CD4-positive, CD25-positive, alpha-beta regulatory T cell (primary cell): ENCODE results near the gene DCUN1D3. TPM values are rescaled to one million over a fixed set of nuclear protein-coding genes. Genes with fewer than 3 reads are reported as not detected.

Experiments
- ATAC-seq, 2 donors: fragments of 150-1000 bp; cut with Tn5 transposase; one replicate each; pipeline ENCODE4 v1.10.0; 2021; ENCODE audit warnings: low read depth in 2 of 2, moderate number of reproducible peaks in 2 of 2, moderate library complexity in 1 of 2
- DNase-seq, 3 donors: peaks; one replicate each; pipeline versions ENCODE4 v3.0.0 to v3.0.0-alpha.2; 2012 to 2022; ENCODE audit warnings: mixed read lengths in 1 of 3
- H3K27ac ChIP-seq: one replicate; pipeline ENCODE4 v1.7.0; 2013; ENCODE audit warnings: mild to moderate bottlenecking, low read length; ENCODE audit not compliant: insufficient read depth, poor library complexity, severe bottlenecking
- H3K27me3 ChIP-seq: one replicate; pipeline ENCODE4 v1.7.0; 2013; ENCODE audit warnings: low read length; ENCODE audit not compliant: control insufficient read depth, insufficient read depth
- H3K36me3 ChIP-seq: one replicate; pipeline ENCODE4 v1.7.0; 2013; ENCODE audit warnings: mild to moderate bottlenecking, low read length, moderate library complexity; ENCODE audit not compliant: control insufficient read depth, insufficient read depth
- H3K4me1 ChIP-seq: 2 replicates; pipeline ENCODE4 v1.7.0; 2013; ENCODE audit warnings: mild to moderate bottlenecking, low read length; ENCODE audit not compliant: insufficient read depth, control insufficient read depth, poor library complexity, severe bottlenecking
- H3K4me3 ChIP-seq: one replicate; pipeline ENCODE4 v1.7.0; 2013; ENCODE audit warnings: low read depth, mild to moderate bottlenecking, low read length, moderate library complexity
- H3K9me3 ChIP-seq, 2 experiments: 1 replicate in 1 of 2; 2 replicates in 1 of 2; pipeline ENCODE4 v1.7.0; 2013; ENCODE audit warnings: low read length in 2 of 2, mild to moderate bottlenecking in 1 of 2, moderate library complexity in 1 of 2; ENCODE audit not compliant: control insufficient read depth in 2 of 2
- H3K27ac Mint-ChIP-seq, 3 donors: one replicate each; pipeline ENCODE4 v1.8.0; 2020 to 2022; ENCODE audit warnings: mild to moderate bottlenecking in 3 of 3, mixed read lengths in 3 of 3, moderate library complexity in 2 of 3
- H3K27me3 Mint-ChIP-seq: one replicate; pipeline ENCODE4 v1.8.0; 2022; ENCODE audit warnings: mild to moderate bottlenecking, mixed read lengths
- H3K36me3 Mint-ChIP-seq: one replicate; pipeline ENCODE4 v1.8.0; 2020; ENCODE audit warnings: mixed read lengths
- H3K4me1 Mint-ChIP-seq, 4 donors: one replicate each; pipeline ENCODE4 v1.8.0; 2020 to 2022; ENCODE audit warnings: mixed read lengths in 4 of 4, mild to moderate bottlenecking in 1 of 4
- H3K4me3 Mint-ChIP-seq, 4 donors: one replicate each; pipeline ENCODE4 v1.8.0; 2020 to 2022; ENCODE audit warnings: mild to moderate bottlenecking in 4 of 4, mixed read lengths in 4 of 4, moderate library complexity in 3 of 4
- H3K9me3 Mint-ChIP-seq, 7 donors: one replicate each; pipeline ENCODE4 v1.8.0; 2020 to 2022; ENCODE audit warnings: mixed read lengths in 7 of 7, mild to moderate bottlenecking in 3 of 7, moderate library complexity in 2 of 7
- polyA plus RNA-seq, 4 donors: library from polyadenylated mRNA; unstranded; fragments of 300-500 nt; fragmentation: Illumina TruSeq; gene quantifications; one replicate each; pipeline ENCODE4 v1.2.3, GENCODE V29; 2021
- total RNA-seq: library from RNA; stranded (reverse); gene quantifications from one replicate; pipeline ENCODE4 v1.2.3, GENCODE V29; 2022

The DCUN1D3 gene
- total and polyA plus RNA-seq, 5 donors from 2014 or later = 0.52 to 4.8 (median 1.7) TPM

GRCh38 chr16:20883554-20884239, 16.5 kb downstream of the DCUN1D3 start:
- no peak overlapping the region for H3K27ac ChIP-seq
- Mint-ChIP-seq H3K27me3 (no peaks in the 10 kb centered on the region), H3K27ac (no peak overlapping the region), H3K36me3 (peaks cover 7% of the 10 kb centered on the region), H3K9me3 (no peaks in the 10 kb centered on the region), H3K4me1 (peaks cover 19 to 27% (median 25%) of the 10 kb centered on the region in 4 donors), H3K4me3 (no peak overlapping the region)
- H3K27me3 ChIP-seq = no peaks in the 10 kb centered on the region
- no peak for DNase-seq
- no peak overlapping the region for H3K4me3 ChIP-seq
- H3K36me3 ChIP-seq = no peaks in the 10 kb centered on the region
- ATAC-seq = no peak
- no peaks in the 10 kb centered on the region for H3K9me3 ChIP-seq
- H3K4me1 ChIP-seq = peaks cover 9% of the 10 kb centered on the region

DNA sequence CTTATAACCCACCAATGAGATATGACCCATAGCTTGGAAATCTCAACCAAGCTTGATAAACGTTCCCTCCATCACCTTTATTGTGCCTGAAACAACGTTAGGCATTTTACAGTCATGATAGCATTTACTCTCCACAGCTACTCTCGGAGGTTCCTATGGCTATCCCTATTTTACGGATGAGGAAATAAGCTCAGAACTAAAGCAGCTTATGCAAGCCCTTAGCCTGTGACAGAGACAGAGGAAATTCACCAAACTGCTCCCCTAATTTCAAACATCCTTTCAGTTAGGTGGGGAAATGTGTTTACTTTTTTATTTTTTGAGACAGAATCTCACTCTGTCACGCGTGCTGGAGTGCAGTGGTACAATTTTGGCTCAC, 18.7 kb downstream of the DCUN1D3 start:
- Histone ChIP-seq H3K4me1 (peaks cover 9% of the 10 kb centered on the region), H3K9me3 (no peaks in the 10 kb centered on the region), H3K27me3 (no peaks in the 10 kb centered on the region), H3K4me3 (no peak overlapping the region), H3K36me3 (no peaks in the 10 kb centered on the region), H3K27ac (no peak overlapping the region)
- Mint-ChIP-seq H3K4me3 (no peak overlapping the region), H3K4me1 (peaks cover 15 to 34% (median 31%) of the 10 kb centered on the region in 4 donors), H3K9me3 (no peaks in the 10 kb centered on the region), H3K27ac (peak overlapping the region in 1 of 3 donors; percentile 16), H3K27me3 (peaks cover 4% of the 10 kb centered on the region), H3K36me3 (peaks cover 9% of the 10 kb centered on the region)
- DNase-seq (no peak), ATAC-seq (no peak)

DNA sequence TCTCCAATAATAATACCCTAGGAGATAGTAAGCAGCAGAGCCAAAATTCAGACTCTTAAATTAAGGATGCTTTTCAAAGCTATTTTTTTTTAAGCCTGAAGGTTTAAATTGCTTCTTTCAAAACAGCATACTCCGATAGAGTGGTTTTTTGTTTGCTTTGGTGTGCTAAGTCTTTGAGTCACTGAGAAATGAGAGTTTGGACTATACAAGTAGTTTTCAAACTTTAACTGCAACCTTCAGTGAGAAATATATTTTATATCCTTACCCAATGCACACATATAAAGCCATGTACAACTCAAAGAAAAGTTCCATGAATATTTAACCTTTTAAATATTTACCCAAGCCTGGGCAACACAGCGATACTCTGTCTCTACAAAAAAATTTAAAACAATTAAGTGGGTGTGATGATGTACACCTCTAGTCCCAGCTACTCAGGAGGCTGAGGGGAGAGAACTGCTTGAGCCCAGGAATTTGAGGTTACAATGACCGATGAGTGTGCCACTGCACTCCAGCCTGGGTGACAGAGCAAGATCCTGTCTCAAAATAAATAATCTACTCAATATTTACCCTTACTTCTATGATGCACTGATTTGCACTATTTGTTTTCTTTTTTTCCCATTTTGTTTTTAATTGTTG, 19.2 kb downstream of the DCUN1D3 start:
- Histone ChIP-seq H3K36me3 (no peaks in the 10 kb centered on the region), H3K4me1 (peaks cover 9% of the 10 kb centered on the region), H3K4me3 (no peak overlapping the region), H3K27ac (no peak overlapping the region), H3K9me3 (no peaks in the 10 kb centered on the region), H3K27me3 (no peaks in the 10 kb centered on the region)
- ATAC-seq = no peak
- H3K27ac Mint-ChIP-seq = peak overlapping the region in 1 of 3 donors; percentile 16
- no peak for DNase-seq
- H3K36me3 Mint-ChIP-seq = peaks cover 10% of the 10 kb centered on the region
- H3K27me3 Mint-ChIP-seq = peaks cover 4% of the 10 kb centered on the region
- peaks cover 13 to 36% (median 31%) of the 10 kb centered on the region in 4 donors for H3K4me1 Mint-ChIP-seq
- no peak overlapping the region for H3K4me3 Mint-ChIP-seq
- no peaks in the 10 kb centered on the region for H3K9me3 Mint-ChIP-seq

DNA sequence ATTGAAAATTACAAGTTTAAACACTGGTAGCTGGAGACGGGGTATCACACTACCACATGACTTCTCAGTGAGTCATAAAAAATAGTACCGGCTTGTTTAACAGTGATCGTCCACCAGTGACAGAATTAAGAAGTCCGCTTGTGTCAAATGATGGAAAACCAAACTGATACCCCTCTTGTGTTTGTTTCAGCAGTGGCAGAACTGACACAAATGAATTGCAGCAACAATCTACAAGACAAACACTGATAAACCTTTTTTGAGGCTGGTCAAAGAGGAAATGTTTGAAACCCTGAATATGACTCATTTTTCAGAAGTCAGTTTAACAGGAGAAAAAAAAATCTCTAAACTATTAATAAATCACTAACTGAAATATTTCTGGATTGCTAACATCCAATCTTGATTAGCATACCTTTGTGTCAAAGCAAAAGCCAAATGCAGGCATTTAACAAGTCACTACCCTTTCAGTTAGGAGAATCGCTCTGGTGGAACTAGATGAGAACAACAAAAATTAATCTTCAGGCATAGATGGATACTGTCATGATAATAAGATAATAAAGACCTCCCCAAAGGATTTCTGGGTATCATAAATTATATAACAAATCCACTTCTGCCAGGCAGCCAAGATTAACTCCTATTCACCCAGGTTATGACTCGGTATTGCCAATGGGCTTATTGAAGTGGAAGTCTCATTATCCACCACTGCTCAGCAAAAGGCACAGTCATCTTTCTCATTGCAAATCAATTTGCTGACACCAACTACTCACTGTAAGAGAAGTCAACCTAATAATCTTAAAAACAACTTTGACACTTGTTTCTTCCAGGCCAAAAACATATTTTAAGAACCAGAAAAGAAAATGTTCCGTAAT, 20.8 kb downstream of the DCUN1D3 start:
- peaks cover 21 to 48% (median 38%) of the 10 kb centered on the region in 4 donors for H3K4me1 Mint-ChIP-seq
- Histone ChIP-seq H3K4me1 (peaks cover 19% of the 10 kb centered on the region), H3K9me3 (no peaks in the 10 kb centered on the region), H3K27me3 (no peaks in the 10 kb centered on the region), H3K4me3 (peak overlapping the region; percentile 22), H3K36me3 (no peaks in the 10 kb centered on the region), H3K27ac (no peak overlapping the region)
- H3K9me3 Mint-ChIP-seq = no peaks in the 10 kb centered on the region
- DNase-seq (peak in 1 of 3 donors; percentile 13), ATAC-seq (no peak)
- peaks cover 8% of the 10 kb centered on the region for H3K36me3 Mint-ChIP-seq
- H3K4me3 Mint-ChIP-seq = peak overlapping the region in 1 of 4 donors; percentile 47
- H3K27ac Mint-ChIP-seq = peak overlapping the region in 2 of 3 donors; percentile 16 to 44
- peaks cover 4% of the 10 kb centered on the region for H3K27me3 Mint-ChIP-seq

DNA sequence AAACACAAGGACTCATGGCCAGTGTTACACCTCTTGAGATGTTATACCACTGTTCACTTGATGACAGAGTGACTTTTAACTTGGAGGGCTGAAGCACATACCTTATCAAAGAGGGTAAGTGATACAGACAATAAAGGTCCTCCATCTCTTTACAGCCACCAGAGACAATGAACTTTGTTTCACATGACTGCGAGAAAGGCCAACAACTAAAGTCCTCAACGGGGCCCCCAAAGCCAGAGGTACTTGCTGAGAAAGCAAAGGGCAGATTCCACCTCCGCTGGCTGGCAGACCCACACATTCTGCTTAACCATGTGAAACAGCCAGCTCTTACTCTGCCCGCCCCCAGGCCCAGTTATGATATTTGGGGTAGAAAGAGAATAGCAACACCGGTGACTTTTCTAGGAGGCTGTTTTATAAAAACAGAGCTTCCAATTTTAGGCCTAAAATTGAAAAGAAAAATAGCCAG, 21.4 kb downstream of the DCUN1D3 start:
- peaks cover 3% of the 10 kb centered on the region for H3K36me3 Mint-ChIP-seq
- Histone ChIP-seq H3K36me3 (no peaks in the 10 kb centered on the region), H3K27me3 (no peaks in the 10 kb centered on the region), H3K4me1 (peaks cover 26% of the 10 kb centered on the region), H3K9me3 (no peaks in the 10 kb centered on the region), H3K4me3 (peak overlapping the region; percentile 22), H3K27ac (no peak overlapping the region)
- no peak for ATAC-seq
- H3K4me3 Mint-ChIP-seq = no peak overlapping the region
- H3K9me3 Mint-ChIP-seq = no peaks in the 10 kb centered on the region
- peaks cover 4% of the 10 kb centered on the region for H3K27me3 Mint-ChIP-seq
- H3K4me1 Mint-ChIP-seq = peaks cover 17 to 49% (median 40%) of the 10 kb centered on the region in 4 donors
- H3K27ac Mint-ChIP-seq = peak overlapping the region in 2 of 3 donors; percentile 27 to 44
- DNase-seq = no peak

- ATAC-seq (no peak), DNase-seq (no peak)
- peaks cover 4% of the 10 kb centered on the region for H3K27me3 Mint-ChIP-seq
- Histone ChIP-seq H3K4me1 (peaks cover 30% of the 10 kb centered on the region), H3K9me3 (no peaks in the 10 kb centered on the region), H3K27ac (peak overlapping the region; percentile 77), H3K4me3 (peak overlapping the region; percentile 83), H3K27me3 (no peaks in the 10 kb centered on the region), H3K36me3 (no peaks in the 10 kb centered on the region)
- H3K4me1 Mint-ChIP-seq = peaks cover 22 to 57% (median 51%) of the 10 kb centered on the region in 4 donors
- H3K9me3 Mint-ChIP-seq = no peaks in the 10 kb centered on the region
- H3K36me3 Mint-ChIP-seq = peaks cover 7% of the 10 kb centered on the region
- H3K27ac Mint-ChIP-seq = peak overlapping the region; percentile 83 to 93 (median 85)
- peak overlapping the region in 2 of 4 donors; percentile 0 to 55 for H3K4me3 Mint-ChIP-seq
These were observed 24.9 kb downstream of the DCUN1D3 start for GRCh38 chr16:20875355-20875650.

GRCh38 chr16:20874088-20874581, 26.0 kb downstream of the DCUN1D3 start:
- Mint-ChIP-seq H3K27ac (peak overlapping the region; percentile 93 to 98 (median 95)), H3K9me3 (no peaks in the 10 kb centered on the region), H3K36me3 (peaks cover 7% of the 10 kb centered on the region), H3K4me3 (peak overlapping the region; percentile 55 to 93 (median 75)), H3K4me1 (peaks cover 17 to 50% (median 44%) of the 10 kb centered on the region in 4 donors), H3K27me3 (peaks cover 4% of the 10 kb centered on the region)
- peak overlapping the region; percentile 83 for H3K4me3 ChIP-seq
- H3K27me3 ChIP-seq = no peaks in the 10 kb centered on the region
- ATAC-seq = no peak
- H3K27ac ChIP-seq = peak overlapping the region; percentile 77
- H3K36me3 ChIP-seq = no peaks in the 10 kb centered on the region
- DNase-seq = no peak
- H3K9me3 ChIP-seq = no peaks in the 10 kb centered on the region
- H3K4me1 ChIP-seq = peaks cover 22% of the 10 kb centered on the region
